ENCODE data around the gene WIPF2.

Gene WIPF2

DNA sequence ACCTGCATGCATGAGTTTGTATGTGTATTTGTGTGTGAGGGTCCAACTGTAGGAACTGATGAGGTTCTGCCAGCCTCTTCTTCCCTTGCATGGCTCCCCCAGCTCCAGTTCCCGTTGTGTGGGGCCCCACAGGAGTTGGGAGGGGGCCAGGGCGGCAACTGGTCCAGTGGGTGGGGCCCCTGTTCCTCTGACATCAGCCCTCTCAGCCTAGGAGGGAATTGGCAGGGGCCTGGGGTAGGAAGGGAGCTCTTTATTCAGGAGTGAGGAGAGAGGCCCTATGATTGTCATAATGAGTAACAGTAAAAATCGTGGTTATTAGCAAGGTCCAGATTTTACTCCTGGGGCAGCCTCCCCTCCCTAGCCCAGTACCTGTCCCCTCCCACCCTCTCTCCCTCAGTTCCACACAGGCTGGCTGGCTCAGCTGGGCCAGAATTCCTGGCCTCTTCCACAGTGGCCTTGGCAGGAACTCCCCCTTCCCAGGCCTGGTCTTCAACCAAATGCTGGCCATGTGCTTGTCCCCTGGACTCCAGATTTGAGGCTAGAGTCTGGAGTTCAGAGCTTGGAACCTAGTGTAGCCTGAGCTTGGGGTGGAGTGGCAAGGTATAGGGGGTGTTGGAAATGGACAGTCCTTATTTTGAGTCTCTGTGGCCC, 108.8 kb downstream of the WIPF2 start (continued):
- TF ChIP-seq, protein P1, sequence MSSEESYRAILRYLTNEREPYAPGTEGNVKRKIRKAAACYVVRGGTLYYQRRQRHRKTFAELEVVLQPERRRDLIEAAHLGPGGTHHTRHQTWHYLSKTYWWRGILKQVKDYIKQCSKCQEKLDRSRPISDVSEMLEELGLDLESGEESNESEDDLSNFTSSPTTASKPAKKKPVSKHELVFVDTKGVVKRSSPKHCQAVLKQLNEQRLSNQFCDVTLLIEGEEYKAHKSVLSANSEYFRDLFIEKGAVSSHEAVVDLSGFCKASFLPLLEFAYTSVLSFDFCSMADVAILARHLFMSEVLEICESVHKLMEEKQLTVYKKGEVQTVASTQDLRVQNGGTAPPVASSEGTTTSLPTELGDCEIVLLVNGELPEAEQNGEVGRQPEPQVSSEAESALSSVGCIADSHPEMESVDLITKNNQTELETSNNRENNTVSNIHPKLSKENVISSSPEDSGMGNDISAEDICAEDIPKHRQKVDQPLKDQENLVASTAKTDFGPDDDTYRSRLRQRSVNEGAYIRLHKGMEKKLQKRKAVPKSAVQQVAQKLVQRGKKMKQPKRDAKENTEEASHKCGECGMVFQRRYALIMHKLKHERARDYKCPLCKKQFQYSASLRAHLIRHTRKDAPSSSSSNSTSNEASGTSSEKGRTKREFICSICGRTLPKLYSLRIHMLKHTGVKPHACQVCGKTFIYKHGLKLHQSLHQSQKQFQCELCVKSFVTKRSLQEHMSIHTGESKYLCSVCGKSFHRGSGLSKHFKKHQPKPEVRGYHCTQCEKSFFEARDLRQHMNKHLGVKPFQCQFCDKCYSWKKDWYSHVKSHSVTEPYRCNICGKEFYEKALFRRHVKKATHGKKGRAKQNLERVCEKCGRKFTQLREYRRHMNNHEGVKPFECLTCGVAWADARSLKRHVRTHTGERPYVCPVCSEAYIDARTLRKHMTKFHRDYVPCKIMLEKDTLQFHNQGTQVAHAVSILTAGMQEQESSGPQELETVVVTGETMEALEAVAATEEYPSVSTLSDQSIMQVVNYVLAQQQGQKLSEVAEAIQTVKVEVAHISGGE (tag by site-specific recombination; conservative IDR thresholded peaks at IDR 0.05; ENCODE audit: low read depth) = no peak
- TF ChIP-seq ZNF2 (tag by site-specific recombination; IDR thresholded peaks at IDR 0.05) (no peak), ZBTB17 (tag by site-specific recombination; IDR thresholded peaks at IDR 0.05) (no peak), REPIN1 (tag by site-specific recombination; IDR thresholded peaks at IDR 0.05; ENCODE audit: low read depth) (no peak), ZNF324 (tag by site-specific recombination; IDR thresholded peaks at IDR 0.05) (no peak), ZNF214 (tag by site-specific recombination; IDR thresholded peaks at IDR 0.05; ENCODE audit: borderline replicate concordance) (no peak), ZBTB26 (tag by site-specific recombination; optimal IDR thresholded peaks at IDR 0.05) (no peak), ZNF623 (tag by site-specific recombination; IDR thresholded peaks at IDR 0.05) (peak; percentile 37; the same call in 1 of the 2 replicates), KLF10 (tag by site-specific recombination; IDR thresholded peaks at IDR 0.05) (no peak), ZNF174 (tag by site-specific recombination; IDR thresholded peaks at IDR 0.05) (no peak), ZFP69B (tag by site-specific recombination; IDR thresholded peaks at IDR 0.05) (peak; percentile 98), ZBTB44 (tag by site-specific recombination; IDR thresholded peaks at IDR 0.05) (no peak), ZNF747 (tag by site-specific recombination; IDR thresholded peaks at IDR 0.05) (no peak), ZNF175 (tag by site-specific recombination; IDR thresholded peaks at IDR 0.05) (no peak), ZNF23 (tag by site-specific recombination; IDR thresholded peaks at IDR 0.05; ENCODE audit: borderline replicate concordance) (no peak), ELK4 (IDR thresholded peaks at IDR 0.05; ENCODE audit: borderline replicate concordance, low read depth, low read length) (no peak), ZNF529 (tag by site-specific recombination; IDR thresholded peaks at IDR 0.05; ENCODE audit: insufficient replicate concordance) (no peak), ZBTB10 (tag by site-specific recombination; IDR thresholded peaks at IDR 0.05) (no peak), ZNF792 (tag by site-specific recombination; IDR thresholded peaks at IDR 0.05) (no peak), GLIS1 (tag by site-specific recombination; IDR thresholded peaks at IDR 0.05) (peak; percentile 88), TCF7L2 (IDR thresholded peaks at IDR 0.05; ENCODE audit: borderline replicate concordance, low read depth, low read length) (no peak), ZNF549 (tag by site-specific recombination; IDR thresholded peaks at IDR 0.05) (no peak), ZBTB7A (tag by site-specific recombination; IDR thresholded peaks at IDR 0.05; ENCODE audit: low read depth) (no peak), PRDM1 (tag by site-specific recombination; IDR thresholded peaks at IDR 0.05) (no peak), ZNF132 (tag by site-specific recombination; IDR thresholded peaks at IDR 0.05; ENCODE audit: borderline replicate concordance) (no peak), ZNF658 (tag by site-specific recombination; IDR thresholded peaks at IDR 0.05) (no peak), ZNF391 (tag by site-specific recombination; IDR thresholded peaks at IDR 0.05; ENCODE audit: borderline replicate concordance, low read depth) (no peak)
- TF ChIP-seq, protein P2, sequence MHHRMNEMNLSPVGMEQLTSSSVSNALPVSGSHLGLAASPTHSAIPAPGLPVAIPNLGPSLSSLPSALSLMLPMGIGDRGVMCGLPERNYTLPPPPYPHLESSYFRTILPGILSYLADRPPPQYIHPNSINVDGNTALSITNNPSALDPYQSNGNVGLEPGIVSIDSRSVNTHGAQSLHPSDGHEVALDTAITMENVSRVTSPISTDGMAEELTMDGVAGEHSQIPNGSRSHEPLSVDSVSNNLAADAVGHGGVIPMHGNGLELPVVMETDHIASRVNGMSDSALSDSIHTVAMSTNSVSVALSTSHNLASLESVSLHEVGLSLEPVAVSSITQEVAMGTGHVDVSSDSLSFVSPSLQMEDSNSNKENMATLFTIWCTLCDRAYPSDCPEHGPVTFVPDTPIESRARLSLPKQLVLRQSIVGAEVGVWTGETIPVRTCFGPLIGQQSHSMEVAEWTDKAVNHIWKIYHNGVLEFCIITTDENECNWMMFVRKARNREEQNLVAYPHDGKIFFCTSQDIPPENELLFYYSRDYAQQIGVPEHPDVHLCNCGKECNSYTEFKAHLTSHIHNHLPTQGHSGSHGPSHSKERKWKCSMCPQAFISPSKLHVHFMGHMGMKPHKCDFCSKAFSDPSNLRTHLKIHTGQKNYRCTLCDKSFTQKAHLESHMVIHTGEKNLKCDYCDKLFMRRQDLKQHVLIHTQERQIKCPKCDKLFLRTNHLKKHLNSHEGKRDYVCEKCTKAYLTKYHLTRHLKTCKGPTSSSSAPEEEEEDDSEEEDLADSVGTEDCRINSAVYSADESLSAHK (tag by site-specific recombination; IDR thresholded peaks at IDR 0.05) = no peak
